IMR-90 (cell line): ENCODE measurements around the gene BCCIP. TPM values are rescaled to one million over a fixed set of nuclear protein-coding genes. Genes with fewer than 3 reads are reported as not detected.

ENCODE experiments used
- ATAC-seq: fragments of 200-7000 bp; cut with Tn5 transposase; 2 replicates; pipeline ENCODE4 v1.9.1; 2020; ENCODE audit warnings: low read depth, mild to moderate bottlenecking, moderate library complexity
- BruUV-seq: library from RNA; stranded (reverse); fragments of 400-500 nt; replicated peaks from 2 replicates; lab custom pipeline; 2021; lab: Mats Ljungman, UMichigan
- CTCF ChIA-PET: fragments of 300-600 bp; formaldehyde crosslinking; extraction: SDS; loops from one replicate; lab custom pipeline; 2021; ENCODE audit warnings: antibody characterized with exemption; lab: Yijun Ruan, JAX
- POLR2A ChIA-PET: fragments of 300-600 bp; sonication (Branson Sonifier 250); formaldehyde crosslinking; loops from one replicate; lab custom pipeline; 2022; ENCODE audit warnings: antibody characterized with exemption; ENCODE audit not compliant: unreplicated experiment; lab: Charles Lee
- DNase-seq: peaks from one replicate; pipeline ENCODE4 v3.0.0; 2013
- H2AFZ ChIP-seq: replicated peaks from 2 replicates; pipeline ENCODE3; 2013; ENCODE audit warnings: low read length, mild to moderate bottlenecking; ENCODE audit not compliant: poor library complexity
- H2AK5ac ChIP-seq: 2 replicates; pipeline ENCODE4 v1.6.1; 2013; ENCODE audit warnings: low read depth, low read length, inconsistent platforms
- H2AK9ac ChIP-seq: replicated peaks from 2 replicates; pipeline ENCODE3; 2013; ENCODE audit warnings: mild to moderate bottlenecking, low read depth, low read length, moderate library complexity; ENCODE audit not compliant: poor library complexity
- H2BK120ac ChIP-seq: 2 replicates; pipeline ENCODE4 v1.6.1; 2013; ENCODE audit warnings: low read depth, low read length, inconsistent platforms
- H2BK15ac ChIP-seq: 3 replicates; pipeline ENCODE4 v1.6.1; 2013; ENCODE audit warnings: low read depth, low read length, inconsistent platforms
- H2BK20ac ChIP-seq: 2 replicates; pipeline ENCODE4 v1.6.1; 2013; ENCODE audit warnings: low read depth, mild to moderate bottlenecking, inconsistent platforms, low read length, moderate library complexity
- H2BK5ac ChIP-seq: 2 replicates; pipeline ENCODE4 v1.6.1; 2013; ENCODE audit warnings: mild to moderate bottlenecking, low read depth, low read length, inconsistent platforms; ENCODE audit not compliant: poor library complexity, severe bottlenecking
- H3K14ac ChIP-seq: replicated peaks from 2 replicates; pipeline ENCODE4 v1.6.1; 2013; ENCODE audit warnings: low read depth, low read length, inconsistent platforms
- H3K18ac ChIP-seq: 2 replicates; pipeline ENCODE4 v1.6.1; 2013; ENCODE audit warnings: low read depth, low read length, control low read depth
- H3K23ac ChIP-seq: 2 replicates; pipeline ENCODE4 v1.6.1; 2013; ENCODE audit warnings: low read depth, low read length, inconsistent platforms
- H3K27ac ChIP-seq: 2 replicates; pipeline ENCODE4 v1.5.1; 2013; ENCODE audit warnings: mild to moderate bottlenecking, control low read depth, low read length; ENCODE audit not compliant: insufficient read depth
- H3K27me3 ChIP-seq: 2 replicates; pipeline ENCODE4 v1.6.1; 2013; ENCODE audit warnings: low read length; ENCODE audit not compliant: control insufficient read depth, insufficient read depth
- H3K36me3 ChIP-seq: 2 replicates; pipeline ENCODE4 v1.6.1; 2013; ENCODE audit warnings: low read length, mixed read lengths; ENCODE audit not compliant: control insufficient read depth, insufficient read depth
- H3K4ac ChIP-seq: 2 replicates; pipeline ENCODE4 v1.6.1; 2013; ENCODE audit warnings: low read depth, low read length, inconsistent platforms
- H3K4me1 ChIP-seq: 2 replicates; pipeline ENCODE4 v1.6.1; 2013; ENCODE audit warnings: low read length, mixed read lengths; ENCODE audit not compliant: control insufficient read depth, insufficient read depth
- H3K4me2 ChIP-seq: 2 replicates; pipeline ENCODE4 v1.6.1; 2013; ENCODE audit warnings: low read depth, mild to moderate bottlenecking, control low read depth, low read length, moderate library complexity
- H3K4me3 ChIP-seq: 2 replicates; pipeline ENCODE4 v1.5.1; 2013; ENCODE audit warnings: low read depth, mild to moderate bottlenecking, control low read depth, low read length, moderate library complexity; ENCODE audit not compliant: insufficient read depth
- H3K56ac ChIP-seq: 2 replicates; pipeline ENCODE4 v1.6.1; 2013; ENCODE audit warnings: low read length, inconsistent platforms; ENCODE audit not compliant: insufficient read depth; ENCODE audit errors: extremely low read depth
- H3K79me1 ChIP-seq, 2 experiments: 2 replicates each; pipeline ENCODE4 v1.6.1; 2013; ENCODE audit warnings: low read length in 2 of 2, inconsistent platforms in 1 of 2, low read depth in 1 of 2
- H3K9ac ChIP-seq: 2 replicates; pipeline ENCODE4 v1.6.1; 2013; ENCODE audit warnings: low read depth, low read length, control low read depth
- H3K9me1 ChIP-seq: 2 replicates; pipeline ENCODE4 v1.6.1; 2013; ENCODE audit warnings: low read length, inconsistent platforms; ENCODE audit not compliant: insufficient read depth
- H3K9me3 ChIP-seq: 2 replicates; pipeline ENCODE4 v1.6.1; 2013; ENCODE audit warnings: low read length; ENCODE audit not compliant: control insufficient read depth, insufficient read depth
- H4K20me1 ChIP-seq: 2 replicates; pipeline ENCODE4 v1.6.1; 2013; ENCODE audit warnings: low read length, inconsistent platforms; ENCODE audit not compliant: insufficient read depth
- H4K5ac ChIP-seq: 2 replicates; pipeline ENCODE4 v1.6.1; 2013; ENCODE audit warnings: mild to moderate bottlenecking, low read depth, low read length, control low read depth
- H4K8ac ChIP-seq, 2 experiments: 2 replicates each; pipeline ENCODE4 v1.6.1; 2013; ENCODE audit warnings: low read depth in 2 of 2, low read length in 2 of 2, control low read depth in 1 of 2, inconsistent platforms in 1 of 2
- H4K91ac ChIP-seq: 2 replicates; pipeline ENCODE4 v1.6.1; 2013; ENCODE audit warnings: low read depth, low read length, inconsistent platforms; ENCODE audit not compliant: insufficient read depth
- BHLHE40 ChIP-seq: fragments of 150-350 bp; IDR thresholded peaks from 2 replicates; pipeline ENCODE4 v1.6.1; 2016; ENCODE audit warnings: mild to moderate bottlenecking, low read depth, low read length
- CEBPB ChIP-seq: IDR thresholded peaks from 2 replicates; pipeline ENCODE4 v1.6.1; 2012; ENCODE audit warnings: low read depth, low read length, improper control_type of control experiment
- CTCF ChIP-seq: conservative IDR thresholded peaks from 2 replicates; pipeline ENCODE4 v1.5.1; 2012; ENCODE audit warnings: mild to moderate bottlenecking, low read depth, low read length, improper control_type of control experiment
- ELK1 ChIP-seq: fragments of 150-350 bp; IDR thresholded peaks from 2 replicates; pipeline ENCODE4 v1.6.1; 2016; ENCODE audit warnings: low read depth, mild to moderate bottlenecking, low read length, moderate library complexity, borderline replicate concordance
- FOS ChIP-seq: fragments of 150-350 bp; IDR thresholded peaks from 2 replicates; pipeline ENCODE4 v1.6.1; 2016; ENCODE audit warnings: low read depth, low read length
- MAFK ChIP-seq: IDR thresholded peaks from 2 replicates; pipeline ENCODE4 v1.6.1; 2012; ENCODE audit warnings: low read depth, low read length, improper control_type of control experiment
- MAZ ChIP-seq: IDR thresholded peaks from 2 replicates; pipeline ENCODE4 v1.6.1; 2012; ENCODE audit warnings: low read depth, mild to moderate bottlenecking, low read length, improper control_type of control experiment, moderate library complexity, borderline replicate concordance
- MXI1 ChIP-seq: IDR thresholded peaks from 2 replicates; pipeline ENCODE4 v1.6.1; 2012; ENCODE audit warnings: low read depth, mild to moderate bottlenecking, low read length, moderate library complexity, borderline replicate concordance
- NFE2L2 ChIP-seq: fragments of 150-350 bp; IDR thresholded peaks from 2 replicates; pipeline ENCODE4 v1.6.1; 2016; ENCODE audit warnings: low read depth, mild to moderate bottlenecking, low read length
- POLR2A ChIP-seq: IDR thresholded peaks from 2 replicates; pipeline ENCODE4 v1.6.1; 2012; ENCODE audit warnings: mild to moderate bottlenecking, low read depth, low read length
- RAD21 ChIP-seq: IDR thresholded peaks from 2 replicates; pipeline ENCODE4 v1.6.1; 2012; ENCODE audit warnings: low read length, improper control_type of control experiment
- RCOR1 ChIP-seq: IDR thresholded peaks from 2 replicates; pipeline ENCODE4 v1.6.1; 2012; ENCODE audit warnings: mild to moderate bottlenecking, low read length, improper control_type of control experiment; ENCODE audit not compliant: insufficient replicate concordance
- RFX5 ChIP-seq: IDR thresholded peaks from 2 replicates; pipeline ENCODE4 v1.8.0; 2012; ENCODE audit warnings: low read depth, mild to moderate bottlenecking, low read length, moderate library complexity
- SMC3 ChIP-seq: fragments of 150-350 bp; IDR thresholded peaks from 2 replicates; pipeline ENCODE4 v1.6.1; 2016; ENCODE audit warnings: low read depth, mild to moderate bottlenecking, antibody characterized with exemption, low read length, moderate library complexity
- USF2 ChIP-seq: fragments of 150-350 bp; IDR thresholded peaks from 2 replicates; pipeline ENCODE4 v1.6.1; 2017; ENCODE audit warnings: mild to moderate bottlenecking, antibody characterized with exemption, low read length, low read depth
- whole genome bisulfite sequencing, 2 experiments: methylation state at CpG; one replicate each; pipeline versions ENCODE4 v1.1.5 to v1.1.7; 2013; ENCODE audit warnings: missing lambda C conversion rate in 2 of 2; ENCODE audit not compliant: insufficient read length in 1 of 2; ENCODE audit errors: extremely low coverage in 2 of 2; 5-methylcytosine and 5-hydroxymethylcytosine counted together
- dilution Hi-C: fragments of 300-500 bp; cut with HindIII; formaldehyde crosslinking; loops from one replicate; pipeline ENCODE4 v1.14.3; 2018; ENCODE audit warnings: low sequenced_read_pairs; ENCODE audit not compliant: unreplicated experiment
- in situ Hi-C: fragments of 300-500 bp; cut with MboI; formaldehyde crosslinking; loops from 3 replicates; pipeline ENCODE4 v1.14.3; 2019; ENCODE audit warnings: low sequenced_read_pairs, inconsistent platforms, mixed read lengths
- intact Hi-C: fragments of 100-400 bp; cut with micrococcal nuclease; formaldehyde crosslinking; loops from 2 replicates; pipeline ENCODE4 v1.10.0; 2022
- polyA plus RNA-seq, 3 experiments: library from polyadenylated mRNA; depleted of rRNA; stranded (reverse); fragments of >200 nt; gene quantifications; 2 replicates each; pipeline ENCODE4 v1.2.3, GENCODE V29; 2012; ENCODE audit warnings: low replicate concordance in 1 of 3
- total RNA-seq: library from RNA; depleted of rRNA; stranded (reverse); fragments of >200 nt; gene quantifications from 2 replicates; pipeline ENCODE4 v1.2.3, GENCODE V29; 2012

BCCIP gene
- total and polyA plus RNA-seq, 2 of the 4 experiments (the other 2 are of a cell fraction) = 31.9 to 49.2 TPM

- no peak overlapping the region for H2AFZ ChIP-seq
- intact Hi-C loops (loop anchor here (1.0 to 2.0 kb wide), 2 partner anchors 8 to 515 kb away; no protein-coding TSS in a partner anchor), dilution Hi-C loops (no loop called here), in situ Hi-C loops (no loop called here)
- H3K14ac ChIP-seq = no peak overlapping the region
- peaks cover 13% of the 10 kb centered on the region for H3K4me1 ChIP-seq
- BruUV-seq = no TSS peak
- H4K91ac ChIP-seq = no peak overlapping the region
- POLR2A ChIA-PET = no interaction called here
- no CpG with 5 or more reads among the region's 4 CpGs for WGBS, 2 experiments
- peaks cover under 1 to 6% of the 10 kb centered on the region in 2 experiments; a peak in 1 of 4 replicates for H3K79me1 ChIP-seq
- TF ChIP-seq MAZ (no peak), NFE2L2 (no peak), ELK1 (no peak), CEBPB (no peak), RAD21 (no peak), MAFK (no peak), FOS (no peak), USF2 (no peak), BHLHE40 (no peak), POLR2A (no peak), RCOR1 (no peak), MXI1 (no peak), SMC3 (no peak), CTCF (no peak), RFX5 (no peak)
- H4K8ac ChIP-seq = no peak overlapping the region
- no peak overlapping the region for H3K4ac ChIP-seq
- no peaks in the 10 kb centered on the region for H3K27me3 ChIP-seq
- peaks cover 12% of the 10 kb centered on the region for H3K36me3 ChIP-seq
- no peak overlapping the region for H2AK9ac ChIP-seq
- peak overlapping the region; percentile 54; the same call in 1 of the 2 replicates for H3K4me2 ChIP-seq
- no peak overlapping the region for H2BK20ac ChIP-seq
- CTCF ChIA-PET = no interaction called here
- DNase-seq (peak; percentile 81), ATAC-seq (peak; percentile 92)
- H3K9ac ChIP-seq = no peak overlapping the region
- peaks cover 2% of the 10 kb centered on the region; the same call in 1 of the 2 replicates for H3K9me1 ChIP-seq
- H3K9me3 ChIP-seq = peaks cover 2% of the 10 kb centered on the region; the same call in 1 of the 2 replicates
- no peak overlapping the region for H2BK15ac ChIP-seq
- no peak overlapping the region for H4K5ac ChIP-seq
- H2AK5ac ChIP-seq = no peak overlapping the region
- H2BK5ac ChIP-seq = peak overlapping the region; percentile 92
- peak overlapping the region; percentile 53; the same call in 1 of the 2 replicates for H3K27ac ChIP-seq
- H3K23ac ChIP-seq = no peak overlapping the region
- no peak overlapping the region for H3K56ac ChIP-seq
- H3K18ac ChIP-seq = peak overlapping the region; percentile 4; the same call in 1 of the 2 replicates
- no peak overlapping the region for H2BK120ac ChIP-seq
- H3K4me3 ChIP-seq = no peak overlapping the region
- H4K20me1 ChIP-seq = peaks cover 7% of the 10 kb centered on the region; the same call in 1 of the 2 replicates
Observed at GRCh38 chr10:125871338-125871737, 48.0 kb downstream of the BCCIP start.
